B cell (primary cell): ENCODE data around the gene CHST8. TPM values are rescaled to one million over a fixed set of nuclear protein-coding genes. Genes with fewer than 3 reads are reported as not detected.

ENCODE experiments used
- ATAC-seq: fragments of 200-7000 bp; cut with Tn5 transposase; one replicate; pipeline ENCODE4 v1.10.0; 2021; ENCODE audit warnings: low read depth, mild to moderate bottlenecking, moderate number of reproducible peaks, moderate library complexity
- CTCF ChIA-PET: fragments of 350-600 bp; sonication (Branson Sonifier 250); formaldehyde crosslinking; loops from one replicate; lab custom pipeline; 2021; ENCODE audit warnings: antibody characterized with exemption, inconsistent platforms; lab: Charles Lee
- POLR2A ChIA-PET: fragments of 350-600 bp; sonication (Branson Sonifier 250); formaldehyde crosslinking; loops from one replicate; lab custom pipeline; 2021; ENCODE audit warnings: antibody characterized with exemption; lab: Charles Lee
- DNase-seq: peaks from one replicate; pipeline ENCODE4 v3.0.0; 2013
- H2AFZ ChIP-seq: 2 replicates; pipeline ENCODE4 v1.6.1; 2012; ENCODE audit warnings: mild to moderate bottlenecking, low read depth, low read length; ENCODE audit not compliant: insufficient read depth, poor library complexity, severe bottlenecking
- H3K27ac ChIP-seq, 2 donors: 1 replicate in 1 of 2; 2 replicates in 1 of 2; pipeline ENCODE4 v1.5.1; 2012 to 2013; ENCODE audit warnings: low read length in 2 of 2, mild to moderate bottlenecking in 2 of 2, moderate library complexity in 1 of 2
- H3K27me3 ChIP-seq, 4 experiments: fragments of 200-600 bp in 1 of 4; sonication (generic) in 1 of 4; replicated peaks in 1 of 4; 1 replicate in 2 of 4; 2 replicates in 2 of 4; pipeline versions ENCODE4 v1.6.1 to v1.7.0; 2013 to 2016; ENCODE audit warnings: low read length in 3 of 4, mild to moderate bottlenecking in 2 of 4, mixed read lengths in 1 of 4, moderate library complexity in 1 of 4; ENCODE audit not compliant: insufficient read depth in 4 of 4, control insufficient read depth in 3 of 4; ENCODE audit errors: control extremely low read depth in 1 of 4
- H3K36me3 ChIP-seq, 2 experiments: replicated peaks in 1 of 2; 1 replicate in 1 of 2; 2 replicates in 1 of 2; pipeline versions ENCODE4 v1.6.1 to v1.7.1; 2013; ENCODE audit warnings: low read length in 1 of 2; ENCODE audit not compliant: insufficient read depth in 2 of 2, control insufficient read depth in 1 of 2; ENCODE audit errors: control extremely low read depth in 1 of 2, extremely low read depth in 1 of 2
- H3K4me1 ChIP-seq, 2 donors: fragments of 200-600 bp in 1 of 2; sonication (generic) in 1 of 2; 1 replicate in 1 of 2; 2 replicates in 1 of 2; pipeline versions ENCODE4 v1.5.1 to v1.6.1; 2013 to 2017; ENCODE audit warnings: low read length in 2 of 2; ENCODE audit not compliant: control insufficient read depth in 2 of 2, insufficient read depth in 2 of 2
- H3K4me2 ChIP-seq: replicated peaks from 2 replicates; pipeline ENCODE3; 2012; ENCODE audit warnings: mild to moderate bottlenecking, low read depth, low read length; ENCODE audit not compliant: poor library complexity, severe bottlenecking
- H3K4me3 ChIP-seq, 5 experiments: fragments of 200-600 bp in 1 of 5; sonication (generic) in 1 of 5; 1 replicate in 3 of 5; 2 replicates in 2 of 5; pipeline versions ENCODE4 v1.5.1 to v1.7.0; 2011 to 2016; ENCODE audit warnings: low read length in 4 of 5, mild to moderate bottlenecking in 4 of 5, low read depth in 2 of 5, control low read depth in 1 of 5, moderate library complexity in 1 of 5; ENCODE audit not compliant: insufficient read depth in 1 of 5; ENCODE audit errors: control extremely low read depth in 1 of 5, extremely low read depth in 1 of 5
- H3K79me2 ChIP-seq: fragments of 200-600 bp; sonication (generic); one replicate; pipeline ENCODE4 v1.6.0; 2016; ENCODE audit warnings: low read length; ENCODE audit not compliant: control insufficient read depth, insufficient read depth
- H3K9ac ChIP-seq: fragments of 200-600 bp; sonication (generic); 2 replicates; pipeline ENCODE4 v1.6.1; 2017; ENCODE audit warnings: mild to moderate bottlenecking, low read length, moderate library complexity
- H3K9me3 ChIP-seq, 3 donors: one replicate each; pipeline versions ENCODE4 v1.6.1 to v1.7.1; 2013; ENCODE audit warnings: low read length in 2 of 3; ENCODE audit not compliant: control insufficient read depth in 2 of 3, insufficient read depth in 1 of 3; ENCODE audit errors: control extremely low read depth in 1 of 3
- H4K20me1 ChIP-seq: 2 replicates; pipeline ENCODE4 v1.6.0; 2012; ENCODE audit warnings: mild to moderate bottlenecking, low read length; ENCODE audit not compliant: insufficient read depth, control insufficient read depth, poor library complexity, severe bottlenecking
- H3K27ac Mint-ChIP-seq: one replicate; pipeline ENCODE4 v1.8.0; 2021; ENCODE audit warnings: mixed read lengths
- H3K27me3 Mint-ChIP-seq: one replicate; pipeline ENCODE4 v1.8.0; 2021; ENCODE audit warnings: mixed read lengths
- H3K4me1 Mint-ChIP-seq: one replicate; pipeline ENCODE4 v1.8.0; 2021; ENCODE audit warnings: mixed read lengths
- H3K4me3 Mint-ChIP-seq: one replicate; pipeline ENCODE4 v1.8.0; 2021; ENCODE audit warnings: mixed read lengths
- H3K9me3 Mint-ChIP-seq: one replicate; pipeline ENCODE4 v1.8.0; 2022; ENCODE audit warnings: mixed read lengths; ENCODE audit not compliant: insufficient read depth
- CTCF ChIP-seq: fragments of 200-600 bp; IDR thresholded peaks from one replicate; pipeline ENCODE4 v1.8.0; 2022; ENCODE audit warnings: antibody characterized with exemption, mild to moderate bottlenecking
- EZH2 ChIP-seq: IDR thresholded peaks from 2 replicates; pipeline ENCODE4 v1.6.1; 2012; ENCODE audit warnings: borderline replicate concordance, low read depth, mild to moderate bottlenecking, moderate library complexity, low read length; ENCODE audit not compliant: insufficient read depth, poor library complexity, severe bottlenecking
- WGBS: methylation state at CpG from one replicate; pipeline ENCODE4 v1.1.5; 2013; ENCODE audit warnings: missing lambda C conversion rate; ENCODE audit not compliant: insufficient coverage; 5-methylcytosine and 5-hydroxymethylcytosine counted together
- intact Hi-C: fragments of 100-400 bp; cut with micrococcal nuclease; formaldehyde crosslinking; loops from one replicate; pipeline ENCODE4 v1.10.0; 2022
- polyA plus RNA-seq: library from polyadenylated mRNA; depleted of rRNA; stranded (reverse); fragments of >200 nt; gene quantifications from 2 replicates; pipeline ENCODE4 v1.2.3, GENCODE V29; 2012
- total RNA-seq, 2 donors: library from RNA; stranded (reverse); fragments of 120-200 nt in 1 of 2; gene quantifications; 1 replicate in 1 of 2; 2 replicates in 1 of 2; pipeline versions ENCODE4 v1.2.3 to v1.2.4, GENCODE V29; 2013 to 2022

The CHST8 gene
- total and polyA plus RNA-seq, 2 donors (not counting 1 experiment from before 2014, with no cell fraction given) = not detected

- ATAC-seq (no peak), DNase-seq (no peak)
- no peaks in the 10 kb centered on the region for H3K4me1 ChIP-seq
- H3K36me3 ChIP-seq = no peaks in the 10 kb centered on the region
- H3K4me3 ChIP-seq = no peak overlapping the region
- H2AFZ ChIP-seq = no peak overlapping the region
- Mint-ChIP-seq H3K4me1 (no peaks in the 10 kb centered on the region), H3K27ac (no peak overlapping the region), H3K4me3 (no peak overlapping the region), H3K9me3 (peaks cover 9% of the 10 kb centered on the region), H3K27me3 (peaks cover 18% of the 10 kb centered on the region)
- CTCF ChIA-PET = no interaction called here
- peaks cover 0 to 17% (median 13%) of the 10 kb centered on the region in 3 donors for H3K9me3 ChIP-seq
- intact Hi-C loops = no loop called here
- H4K20me1 ChIP-seq = no peaks in the 10 kb centered on the region
- 61% methylated on average over 2 of the region's 2 CpGs for WGBS
- no peaks in the 10 kb centered on the region for H3K79me2 ChIP-seq
- H3K27me3 ChIP-seq = no peaks in the 10 kb centered on the region
- POLR2A ChIA-PET = no interaction called here
- H3K4me2 ChIP-seq = no peak overlapping the region
- H3K27ac ChIP-seq = no peak overlapping the region
- TF ChIP-seq EZH2 (no peak), CTCF (no peak)
- no peak overlapping the region for H3K9ac ChIP-seq
Observed at GRCh38 chr19:33572929-33573328, 48.8 kb upstream of the CHST8 start.

GRCh38 chr19:33574824-33575223 is 46.9 kb upstream of the CHST8 start:
- no peaks in the 10 kb centered on the region for H3K79me2 ChIP-seq
- H3K27ac ChIP-seq = no peak overlapping the region
- no peaks in the 10 kb centered on the region for H3K36me3 ChIP-seq
- H3K4me2 ChIP-seq = no peak overlapping the region
- DNase-seq (no peak), ATAC-seq (no peak)
- TF ChIP-seq EZH2 = no peak
- H2AFZ ChIP-seq = no peak overlapping the region
- H3K9me3 Mint-ChIP-seq = peaks cover 9% of the 10 kb centered on the region
- H3K4me1 Mint-ChIP-seq = no peaks in the 10 kb centered on the region
- peaks cover 11% of the 10 kb centered on the region for H3K27me3 Mint-ChIP-seq
- intact Hi-C loops = no loop called here
- H3K4me3 Mint-ChIP-seq = no peak overlapping the region
- ChIA-PET POLR2A (no interaction called here), CTCF (no interaction called here)
- H3K9ac ChIP-seq = no peak overlapping the region
- H3K4me3 ChIP-seq = no peak overlapping the region
- H3K9me3 ChIP-seq = peaks cover 0 to 17% (median 13%) of the 10 kb centered on the region in 3 donors
- H3K4me1 ChIP-seq = no peaks in the 10 kb centered on the region
- H4K20me1 ChIP-seq = no peaks in the 10 kb centered on the region
- no peaks in the 10 kb centered on the region for H3K27me3 ChIP-seq
- no CpG with 5 or more reads among the region's 1 CpG for WGBS
- H3K27ac Mint-ChIP-seq = no peak overlapping the region
